Measurements from ENCODE around the gene UNC5B.

UNC5B gene

DNA sequence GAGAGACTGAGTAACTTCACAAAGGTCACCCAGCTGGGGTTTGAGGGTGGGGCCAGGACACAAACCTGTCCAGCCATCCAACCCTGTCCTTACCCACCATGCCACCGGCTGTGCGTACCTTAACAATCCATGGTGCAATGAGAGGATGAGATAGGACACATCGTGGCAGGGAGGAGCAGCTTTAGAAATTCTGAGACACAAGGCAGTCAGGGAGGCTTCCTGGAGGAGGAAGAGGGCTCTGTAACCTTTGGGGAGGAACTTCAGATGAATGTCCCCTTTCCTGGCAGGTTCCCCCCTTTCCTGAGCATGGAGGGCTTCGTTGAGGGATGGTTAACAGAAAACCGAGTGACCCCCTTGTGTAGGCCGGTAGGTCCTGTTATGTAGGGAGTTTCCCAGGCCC, 71.0 kb downstream of the UNC5B start:
- H3K4me3 ChIP-seq (replicated peaks; ENCODE audit: low read depth, low read length), result no peak overlapping the region
- DNase-seq (ENCODE audit: extremely low read depth, low read depth), result no peak
- TF ChIP-seq, protein P1, sequence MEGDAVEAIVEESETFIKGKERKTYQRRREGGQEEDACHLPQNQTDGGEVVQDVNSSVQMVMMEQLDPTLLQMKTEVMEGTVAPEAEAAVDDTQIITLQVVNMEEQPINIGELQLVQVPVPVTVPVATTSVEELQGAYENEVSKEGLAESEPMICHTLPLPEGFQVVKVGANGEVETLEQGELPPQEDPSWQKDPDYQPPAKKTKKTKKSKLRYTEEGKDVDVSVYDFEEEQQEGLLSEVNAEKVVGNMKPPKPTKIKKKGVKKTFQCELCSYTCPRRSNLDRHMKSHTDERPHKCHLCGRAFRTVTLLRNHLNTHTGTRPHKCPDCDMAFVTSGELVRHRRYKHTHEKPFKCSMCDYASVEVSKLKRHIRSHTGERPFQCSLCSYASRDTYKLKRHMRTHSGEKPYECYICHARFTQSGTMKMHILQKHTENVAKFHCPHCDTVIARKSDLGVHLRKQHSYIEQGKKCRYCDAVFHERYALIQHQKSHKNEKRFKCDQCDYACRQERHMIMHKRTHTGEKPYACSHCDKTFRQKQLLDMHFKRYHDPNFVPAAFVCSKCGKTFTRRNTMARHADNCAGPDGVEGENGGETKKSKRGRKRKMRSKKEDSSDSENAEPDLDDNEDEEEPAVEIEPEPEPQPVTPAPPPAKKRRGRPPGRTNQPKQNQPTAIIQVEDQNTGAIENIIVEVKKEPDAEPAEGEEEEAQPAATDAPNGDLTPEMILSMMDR (IDR thresholded peaks at IDR 0.05; ENCODE audit: low read depth, low read length, missing control alignments), result no peak

DNA sequence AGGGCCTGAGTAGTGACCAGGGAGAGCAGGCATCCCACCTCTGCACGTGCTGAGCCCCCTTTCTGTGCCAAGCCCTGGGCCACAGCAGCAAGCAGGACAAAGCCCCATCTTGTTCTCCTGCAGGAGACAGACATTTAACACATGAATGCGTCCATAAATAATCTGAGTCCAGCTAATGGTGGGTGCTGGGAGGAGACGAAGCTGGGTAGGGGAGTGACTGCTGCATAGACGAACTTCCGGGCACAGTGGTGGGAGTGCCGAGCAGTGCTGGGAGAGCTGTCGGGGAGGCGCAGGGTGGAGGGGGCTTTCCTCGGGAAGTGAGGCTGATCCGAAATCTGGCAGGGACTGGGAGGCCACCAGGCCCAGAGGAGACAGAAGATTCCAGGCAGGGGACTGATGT, 71.5 kb downstream of the UNC5B start:
- TF ChIP-seq, protein P1 (IDR thresholded peaks at IDR 0.05; ENCODE audit: low read depth, low read length, missing control alignments), result no peak
- no peak for DNase-seq (ENCODE audit: extremely low read depth, low read depth)
- no peak overlapping the region for H3K4me3 ChIP-seq (replicated peaks; ENCODE audit: low read depth, low read length)

DNA sequence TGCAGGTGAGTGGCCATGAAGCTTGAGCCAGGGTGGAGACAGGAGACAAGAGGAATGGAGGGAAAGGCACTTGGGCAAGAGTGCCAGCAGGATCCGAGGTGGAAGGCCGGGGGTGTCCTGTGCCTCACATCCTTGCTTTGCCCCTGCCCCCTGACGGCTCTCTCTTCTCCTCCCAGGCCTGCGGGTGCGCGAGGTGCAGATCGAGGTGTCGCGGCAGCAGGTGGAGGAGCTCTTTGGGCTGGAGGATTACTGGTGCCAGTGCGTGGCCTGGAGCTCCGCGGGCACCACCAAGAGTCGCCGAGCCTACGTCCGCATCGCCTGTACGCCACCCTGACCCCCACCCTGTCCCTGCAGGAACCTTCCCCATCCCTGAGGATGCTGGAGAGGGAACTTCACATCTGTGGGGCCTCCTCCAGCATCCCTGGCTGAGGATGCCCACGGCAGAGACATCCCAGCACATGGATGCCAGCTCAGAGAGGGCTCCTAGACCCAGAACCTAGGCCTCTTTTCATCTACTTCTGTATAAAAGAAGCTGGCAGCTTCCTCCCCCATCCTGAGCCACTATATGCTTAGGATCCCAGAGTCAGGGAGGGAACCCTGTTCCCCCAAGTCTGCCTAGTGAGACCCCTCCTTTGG, 72.3 kb downstream of the UNC5B start:
- H3K4me3 ChIP-seq (replicated peaks; ENCODE audit: low read depth, low read length), result no peak overlapping the region
- TF ChIP-seq, protein P1 (IDR thresholded peaks at IDR 0.05; ENCODE audit: low read depth, low read length, missing control alignments), result no peak
- no peak for DNase-seq (ENCODE audit: extremely low read depth, low read depth)

DNA sequence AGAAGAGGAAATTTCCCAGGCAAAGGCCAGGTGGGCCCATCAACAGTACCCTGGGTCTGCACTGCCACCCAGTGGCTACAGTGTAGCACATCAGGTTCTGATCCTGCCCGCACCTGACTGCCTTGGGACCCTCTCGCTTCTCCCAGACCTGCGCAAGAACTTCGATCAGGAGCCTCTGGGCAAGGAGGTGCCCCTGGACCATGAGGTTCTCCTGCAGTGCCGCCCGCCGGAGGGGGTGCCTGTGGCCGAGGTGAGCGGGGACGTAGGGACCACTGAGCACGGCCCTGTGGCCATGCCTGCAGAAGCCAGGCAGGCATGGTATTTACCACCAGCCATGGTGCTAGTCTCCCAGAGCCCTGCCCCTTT, 72.8 kb downstream of the UNC5B start:
- no peak overlapping the region for H3K4me3 ChIP-seq (replicated peaks; ENCODE audit: low read depth, low read length)
- TF ChIP-seq, protein P1 (IDR thresholded peaks at IDR 0.05; ENCODE audit: low read depth, low read length, missing control alignments), result peak; percentile 70
- no peak for DNase-seq (ENCODE audit: extremely low read depth, low read depth)

DNA sequence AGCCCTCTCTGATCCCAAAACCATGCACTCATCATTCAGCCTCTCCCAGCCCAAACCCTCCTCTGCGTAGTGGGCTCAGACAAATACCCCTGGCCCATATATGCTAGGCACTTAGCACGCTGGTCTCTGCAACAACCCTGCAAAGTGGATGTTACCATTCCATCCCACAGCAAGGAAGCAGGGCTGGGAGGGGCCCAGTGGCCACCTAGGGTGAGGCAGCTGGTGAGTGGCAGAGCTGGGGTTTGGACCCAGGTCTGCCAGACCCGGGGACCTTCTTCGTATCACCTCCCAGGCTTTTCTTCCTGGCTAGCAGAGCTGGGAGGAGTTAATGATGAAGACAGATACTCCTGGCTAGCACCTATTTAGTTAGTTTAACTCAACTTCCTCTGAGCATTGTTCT, 73.6 kb downstream of the UNC5B start:
- TF ChIP-seq, protein P1 (IDR thresholded peaks at IDR 0.05; ENCODE audit: low read depth, low read length, missing control alignments), result no peak
- H3K4me3 ChIP-seq (replicated peaks; ENCODE audit: low read depth, low read length), result no peak overlapping the region
- DNase-seq (ENCODE audit: extremely low read depth, low read depth), result no peak

DNA sequence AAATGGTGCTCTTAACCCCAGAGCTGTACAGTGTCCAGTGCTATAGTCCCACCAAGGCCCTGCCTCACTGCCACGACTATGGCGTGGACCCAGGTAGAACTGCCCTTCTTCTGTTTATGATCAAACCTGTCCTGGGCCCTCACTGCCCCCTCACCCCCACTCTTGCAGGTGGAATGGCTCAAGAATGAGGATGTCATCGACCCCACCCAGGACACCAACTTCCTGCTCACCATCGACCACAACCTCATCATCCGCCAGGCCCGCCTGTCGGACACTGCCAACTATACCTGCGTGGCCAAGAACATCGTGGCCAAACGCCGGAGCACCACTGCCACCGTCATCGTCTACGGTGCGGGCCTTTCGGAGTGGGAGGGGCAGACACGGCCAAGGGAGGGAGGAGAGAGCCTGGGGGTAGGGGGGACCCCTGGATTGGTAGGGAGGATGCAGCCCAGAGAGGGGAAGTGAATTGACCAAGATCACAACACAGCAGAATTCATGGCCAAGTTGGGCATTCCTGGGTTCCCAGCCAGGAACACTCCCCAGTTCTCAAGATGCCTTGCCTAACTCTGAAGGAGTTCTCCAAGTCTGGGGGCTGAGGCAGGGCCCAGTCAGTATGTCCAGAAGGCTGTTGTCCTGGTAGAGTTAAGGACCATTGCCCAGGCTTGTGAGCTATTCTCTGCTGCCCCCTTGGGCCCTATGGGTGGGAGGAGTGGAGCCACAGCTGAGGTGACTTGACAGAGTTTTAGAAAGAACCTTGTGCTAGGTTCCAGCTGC, 74.3 kb downstream of the UNC5B start:
- TF ChIP-seq, protein P1 (IDR thresholded peaks at IDR 0.05; ENCODE audit: low read depth, low read length, missing control alignments), result no peak
- H3K4me3 ChIP-seq (replicated peaks; ENCODE audit: low read depth, low read length), result no peak overlapping the region

More for the DNA sequence above, 74.3 kb downstream of the UNC5B start:
- DNase-seq (ENCODE audit: extremely low read depth, low read depth), result no peak

All from HFF-Myc (cell line).